Epithelial cell of esophagus (primary cell): ENCODE results near the gene CAMK1G.

Experiments
- DNase-seq: peaks from one replicate; pipeline ENCODE4 v3.0.0; 2010; ENCODE audit warnings: low read depth
- H3K4me3 ChIP-seq: 2 replicates; pipeline ENCODE4 v1.5.1; 2011; ENCODE audit warnings: mild to moderate bottlenecking, low read length, control low read depth
- CTCF ChIP-seq: IDR thresholded peaks from 2 replicates; pipeline ENCODE4 v1.5.1; 2011; ENCODE audit warnings: low read depth, mild to moderate bottlenecking, low read length, control low read depth, inconsistent platforms; ENCODE audit not compliant: insufficient read depth; ENCODE audit errors: missing control alignments

The CAMK1G gene

GRCh38 chr1:209583408-209583807 is at the start of gene CAMK1G:
TSS of gene CAMK1G (plus strand) at chr1:209583714. CDS start at chr1:209594984, 11,270 bp downstream.
- no peak for TF ChIP-seq CTCF

GRCh38 chr1:209534496-209535250 is 48.8 kb upstream of the CAMK1G start:
- DNase-seq = no peak
- TF ChIP-seq CTCF = no peak
- H3K4me3 ChIP-seq = no peak overlapping the region

More at GRCh38 chr1:209583408-209583807, at the start of gene CAMK1G:
- DNase-seq = peak; percentile 45
- no peak within 1 kb of the TSS for H3K4me3 ChIP-seq

- no peak overlapping the region for H3K4me3 ChIP-seq
- DNase-seq = no peak
- TF ChIP-seq CTCF = no peak
These were observed 46.7 kb upstream of the CAMK1G start for GRCh38 chr1:209536843-209537242.

GRCh38 chr1:209537336-209538114 is 46.0 kb upstream of the CAMK1G start:
- no peak for TF ChIP-seq CTCF

GRCh38 chr1:209539576-209539975 is 43.9 kb upstream of the CAMK1G start:
- no peak overlapping the region for H3K4me3 ChIP-seq
- no peak for DNase-seq
- TF ChIP-seq CTCF = no peak

More at GRCh38 chr1:209537336-209538114, 46.0 kb upstream of the CAMK1G start:
- H3K4me3 ChIP-seq = no peak overlapping the region
- DNase-seq = no peak

GRCh38 chr1:209542585-209542984 is 40.9 kb upstream of the CAMK1G start:
- no peak overlapping the region for H3K4me3 ChIP-seq
- DNase-seq = peak; percentile 90
- TF ChIP-seq CTCF = no peak
